Right lung (tissue), 5 donors: Measurements from ENCODE around the gene DENND1A. TPM values are rescaled to one million over a fixed set of nuclear protein-coding genes. Genes with fewer than 3 reads are reported as not detected.
"Not testable (repeated sequence)": the region's sequence is repeated elsewhere in the genome, so short reads cannot be mapped to it uniquely, and the experiment has no call there.

Source experiments
- DNase-seq, 2 donors: peaks; one replicate each; pipeline ENCODE4 v3.0.0-alpha.2; 2013
- polyA plus RNA-seq, 5 donors: library from polyadenylated mRNA; unstranded; fragments of 120-200 nt; gene quantifications; one replicate each; pipeline versions ENCODE4 v1.2.1 to v1.2.3, GENCODE V29; 2013; ENCODE audit warnings: inconsistent platforms in 1 of 5, low replicate concordance in 1 of 5; ENCODE audit not compliant: insufficient read length in 5 of 5, insufficient read depth in 1 of 5

Gene DENND1A
- polyA plus RNA-seq, 5 donors = 7.2 to 9.6 (median 8.9) TPM

- DNase-seq = no peak
Measured at GRCh38 chr9:123947326-123947725, 17.4 kb upstream of the DENND1A start.

- no peak for DNase-seq
Measured at GRCh38 chr9:123946101-123946821, 16.3 kb upstream of the DENND1A start.

- DNase-seq = no peak
Measured at GRCh38 chr9:123945532-123945931, 15.6 kb upstream of the DENND1A start.

GRCh38 chr9:123944464-123944863 is 14.5 kb upstream of the DENND1A start:
- DNase-seq = not testable (repeated sequence)

- DNase-seq = no peak
Measured at GRCh38 chr9:123943671-123944070, 13.7 kb upstream of the DENND1A start.

- no peak for DNase-seq
Measured at GRCh38 chr9:123942542-123942941, 12.6 kb upstream of the DENND1A start.

GRCh38 chr9:123941524-123942070 is 11.7 kb upstream of the DENND1A start:
- no peak for DNase-seq

- DNase-seq = no peak
Measured at GRCh38 chr9:123940721-123941523, 11.0 kb upstream of the DENND1A start.

GRCh38 chr9:123938401-123938800 is 8.5 kb upstream of the DENND1A start:
- DNase-seq = no peak

GRCh38 chr9:123936575-123936974 is 6.6 kb upstream of the DENND1A start:
- DNase-seq = not testable (repeated sequence)

- no peak for DNase-seq
Measured at GRCh38 chr9:123933440-123934212, 3.7 kb upstream of the DENND1A start.

GRCh38 chr9:123929177-123929869 is 603 bp downstream of the DENND1A start:
- no peak for DNase-seq

GRCh38 chr9:123928533-123929176 is 1.3 kb downstream of the DENND1A start:
- DNase-seq = no peak

GRCh38 chr9:123927625-123928532 is 2.0 kb downstream of the DENND1A start:
- DNase-seq = no peak

GRCh38 chr9:123926941-123927340 is 3.0 kb downstream of the DENND1A start:
- DNase-seq = no peak

- DNase-seq = no peak
Measured at GRCh38 chr9:123925819-123926218, 4.1 kb downstream of the DENND1A start.

GRCh38 chr9:123925161-123925560 is 4.8 kb downstream of the DENND1A start:
- DNase-seq = no peak

- no peak for DNase-seq
Measured at GRCh38 chr9:123924727-123925126, 5.2 kb downstream of the DENND1A start.

GRCh38 chr9:123923884-123924283 is 6.0 kb downstream of the DENND1A start:
- no peak for DNase-seq

GRCh38 chr9:123923377-123923776 is 6.5 kb downstream of the DENND1A start:
- DNase-seq = no peak
